AG08395 (cell line): ENCODE data around the gene BABAM2.
A peak's percentile ranks its signal among the peaks of the same experiment; 100 is the strongest.
"Not testable (repeated sequence)": the region's sequence is repeated elsewhere in the genome, so short reads cannot be mapped to it uniquely, and the experiment has no call there.

Source experiments
- DNase-seq: peaks from one replicate; pipeline ENCODE4 v3.0.0; 2012; ENCODE audit warnings: mixed read lengths, low spot score

BABAM2 gene

GRCh38 chr2:27952070-27952469, 61.5 kb downstream of the BABAM2 start:
- DNase-seq = no peak

DNA sequence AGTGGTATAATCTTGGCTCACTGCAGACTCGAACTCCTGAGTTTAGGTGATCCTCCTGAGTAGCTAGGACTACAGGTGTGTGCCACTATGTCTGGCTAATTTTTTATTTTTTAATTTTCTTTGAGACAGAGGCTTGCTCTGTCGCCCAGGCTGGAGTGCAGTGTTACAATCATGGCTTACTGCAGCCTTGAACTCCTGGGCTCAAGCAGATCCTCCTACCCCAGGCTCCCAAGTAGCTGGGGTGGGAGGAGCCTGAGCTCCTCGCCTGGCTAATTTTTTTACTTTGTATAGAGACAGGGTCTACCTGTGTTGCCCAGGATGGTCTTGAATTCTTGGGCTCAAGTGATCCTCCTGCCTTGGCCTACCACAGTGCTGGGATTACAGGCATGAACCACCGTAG, 62.5 kb downstream of the BABAM2 start:
- DNase-seq = no peak

- peak; percentile 12 for DNase-seq
These were observed 63.7 kb downstream of the BABAM2 start for GRCh38 chr2:27954221-27954673.

DNA sequence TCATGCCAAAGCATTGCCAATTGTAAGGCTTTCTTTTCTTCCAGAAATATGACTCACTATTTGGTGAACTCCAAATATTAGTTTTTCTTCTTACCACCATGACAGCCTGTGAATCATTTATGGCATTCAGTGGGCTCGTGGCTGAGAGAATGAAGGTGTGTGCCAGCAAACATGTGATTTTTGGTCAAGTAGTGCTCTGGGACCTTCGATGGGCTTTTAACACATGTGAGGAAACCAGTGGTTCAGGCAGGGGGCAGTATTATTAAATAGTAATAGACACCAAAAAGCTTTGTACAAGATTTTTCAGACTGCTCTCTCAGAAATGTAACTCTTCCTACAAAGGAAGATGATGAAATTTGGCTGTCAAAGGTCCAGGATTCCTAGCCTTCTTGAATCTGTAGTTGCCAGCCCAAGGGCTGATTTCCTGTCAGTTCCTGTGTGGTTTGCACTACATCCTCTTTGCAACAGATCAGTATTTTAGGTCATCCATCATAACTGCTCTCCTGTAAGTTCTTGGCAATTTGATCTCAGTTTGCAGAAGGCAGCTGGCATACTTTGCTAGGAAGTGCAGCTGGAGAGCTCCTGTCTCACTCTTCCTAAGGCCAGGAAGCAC, 64.3 kb downstream of the BABAM2 start:
- DNase-seq = peak; percentile 62

- no peak for DNase-seq
These were observed 65.0 kb downstream of the BABAM2 start for GRCh38 chr2:27955384-27956161.

DNA sequence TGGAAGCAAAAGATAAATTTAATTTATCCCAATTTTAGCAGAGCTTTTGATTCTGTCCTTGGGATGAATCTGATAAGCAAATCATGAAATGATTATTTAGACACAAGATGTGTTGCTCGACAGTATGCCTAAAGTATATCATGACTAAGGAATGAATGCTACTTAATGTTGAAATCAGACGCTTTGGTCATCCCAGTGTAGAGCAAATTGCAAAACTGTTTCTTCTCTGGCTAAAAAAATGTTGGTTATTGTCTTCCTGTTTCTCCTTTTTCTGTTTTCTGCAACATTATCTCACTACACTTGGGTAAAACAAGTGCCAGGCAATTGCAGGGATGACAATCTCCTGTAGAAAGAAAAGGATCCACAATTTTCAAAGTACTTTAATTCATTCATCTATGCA, 66.4 kb downstream of the BABAM2 start:
- peak; percentile 33 for DNase-seq

DNA sequence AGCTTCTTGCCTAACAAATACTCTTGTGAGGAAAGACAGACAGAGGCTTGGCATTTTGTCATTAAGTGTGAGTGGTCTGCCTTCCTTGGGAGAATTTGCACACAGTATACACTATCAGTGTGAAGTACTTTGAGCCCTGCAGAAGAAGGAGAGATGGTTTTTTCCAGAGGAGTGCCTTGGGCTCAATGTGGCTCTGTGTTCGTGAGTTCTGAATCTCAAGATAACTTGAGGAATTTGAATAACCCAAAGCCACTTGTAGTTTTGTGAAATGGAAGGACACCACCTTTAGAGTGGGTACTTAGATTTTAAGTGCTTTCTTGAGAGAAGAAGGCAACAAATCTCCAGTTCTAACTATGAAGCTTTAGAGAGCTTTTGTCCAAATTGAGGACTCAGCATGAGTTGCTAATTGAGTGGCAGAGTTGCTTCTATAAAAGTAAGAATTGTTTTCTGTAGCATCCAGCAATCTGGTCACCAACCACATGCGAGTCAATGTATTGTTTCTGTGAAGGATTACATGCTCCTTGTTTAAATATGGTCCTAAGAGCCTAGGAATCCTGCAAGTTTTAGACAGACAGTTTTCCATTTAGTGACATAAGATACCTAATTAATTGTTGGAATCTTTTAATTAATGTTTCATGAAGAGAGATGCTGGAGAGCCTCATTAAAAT, 68.3 kb downstream of the BABAM2 start:
- DNase-seq = no peak

DNA sequence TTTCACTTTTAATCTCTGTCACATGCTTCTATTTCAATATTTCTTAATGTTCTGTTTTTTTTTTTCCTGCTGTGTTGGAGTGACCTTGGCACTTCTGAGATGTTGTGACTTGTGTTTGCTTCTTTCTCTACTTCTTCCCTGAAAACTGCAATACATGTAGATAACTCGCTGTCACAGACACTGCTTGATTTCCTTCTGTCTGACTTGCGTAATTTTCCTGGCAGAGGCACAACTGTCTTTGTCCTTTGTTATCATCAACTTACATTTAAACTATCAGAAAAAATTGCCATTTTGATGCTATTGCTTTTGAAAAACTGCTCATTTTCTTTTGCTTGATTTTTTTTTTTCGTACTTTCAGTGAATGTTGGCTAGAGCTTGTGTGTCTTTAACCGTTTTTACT, 69.0 kb downstream of the BABAM2 start:
- DNase-seq = peak; percentile 10

DNA sequence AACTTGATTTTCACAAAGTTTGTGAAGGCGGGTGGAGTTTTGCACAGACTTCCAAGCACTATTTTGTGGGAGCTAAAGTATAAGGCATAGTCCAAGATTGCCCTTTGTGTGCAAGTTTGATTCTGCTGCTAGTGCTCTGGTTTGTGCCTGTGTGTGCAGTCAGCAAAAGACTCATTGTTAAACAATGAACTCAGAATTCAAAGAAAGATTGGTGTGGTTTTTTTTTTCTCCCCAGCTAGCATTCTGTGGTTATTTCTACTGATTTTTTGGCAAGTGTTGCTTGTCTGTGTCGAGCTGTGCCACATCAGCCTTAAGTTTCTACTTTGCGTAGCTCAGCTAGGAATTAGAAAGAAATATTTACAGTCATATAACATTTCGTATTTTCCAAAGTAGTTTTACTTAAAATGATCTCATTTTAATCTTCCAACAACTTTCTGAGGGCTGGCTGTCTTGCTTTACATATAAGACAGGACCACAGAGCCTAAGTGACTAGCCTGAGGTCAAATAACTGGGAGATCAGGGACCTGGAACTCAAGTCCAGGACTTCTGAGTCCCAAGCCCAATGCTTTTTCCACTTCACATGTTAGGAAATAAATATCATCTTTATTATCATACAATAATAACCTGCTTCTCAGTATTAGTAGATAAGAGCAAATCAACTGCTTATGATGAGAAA, 69.8 kb downstream of the BABAM2 start:
- DNase-seq = peak; percentile 85

- DNase-seq = no peak
These were observed 71.5 kb downstream of the BABAM2 start for GRCh38 chr2:27962006-27962405.

- DNase-seq = no peak
These were observed 72.9 kb downstream of the BABAM2 start for GRCh38 chr2:27963472-27963871.

DNA sequence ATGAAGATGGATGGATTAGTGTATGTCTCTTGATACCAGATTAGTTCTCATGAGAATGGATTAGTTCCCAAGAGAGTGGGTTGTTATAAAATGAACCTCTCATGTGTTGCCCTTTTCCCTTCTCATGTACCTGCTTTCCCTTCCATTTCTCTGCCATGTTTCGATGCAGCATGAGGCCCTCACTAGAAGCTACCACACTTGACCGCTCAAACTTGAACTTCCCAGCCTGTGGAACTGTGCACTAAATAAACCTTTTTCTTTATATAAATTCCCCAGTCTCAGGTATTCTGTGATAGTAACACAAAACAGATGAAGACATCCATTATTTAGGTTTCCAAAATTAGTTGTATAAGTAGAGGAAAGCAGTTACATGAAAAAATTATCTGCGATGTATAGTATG, 73.5 kb downstream of the BABAM2 start:
- no peak for DNase-seq

DNA sequence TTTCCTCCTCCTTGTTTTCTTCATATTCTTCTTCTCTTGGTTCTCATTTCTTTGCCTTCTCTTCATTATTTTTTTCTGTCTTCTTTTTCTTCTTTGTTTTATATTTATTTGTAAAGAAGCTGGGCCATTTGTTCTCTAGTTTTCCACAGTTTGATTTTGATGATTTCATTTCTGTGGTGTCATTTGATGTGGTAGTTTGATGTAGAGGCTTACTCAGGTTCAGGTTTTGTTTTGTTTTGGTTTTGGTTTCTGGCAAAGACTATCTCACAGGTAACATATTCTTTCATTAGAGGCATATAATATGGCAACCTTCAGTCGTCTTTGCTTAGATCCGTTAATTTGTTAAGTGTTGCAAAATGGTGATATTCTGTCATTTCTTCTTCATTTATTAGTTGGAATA, 75.3 kb downstream of the BABAM2 start:
- no peak for DNase-seq

DNA sequence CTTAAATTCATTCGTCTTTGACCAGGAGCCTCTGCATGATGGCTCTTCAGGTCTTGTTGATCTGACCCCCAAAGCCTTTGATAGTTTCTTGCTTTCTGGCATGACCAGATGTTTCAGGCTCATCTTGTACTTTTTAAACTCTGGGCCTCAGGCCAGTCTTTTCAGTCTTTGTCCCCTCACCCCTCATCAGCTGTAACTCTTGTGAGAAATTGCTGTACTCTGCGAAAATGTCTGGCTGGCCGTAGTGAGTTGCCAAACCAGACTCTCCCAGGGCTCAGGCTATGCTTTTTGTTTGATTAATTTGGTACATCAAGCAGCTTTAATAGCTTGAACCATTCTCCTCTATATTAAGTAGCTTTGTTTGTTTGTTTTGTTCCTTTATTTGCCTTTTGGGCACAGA, 75.9 kb downstream of the BABAM2 start:
- peak; percentile 24 for DNase-seq

DNA sequence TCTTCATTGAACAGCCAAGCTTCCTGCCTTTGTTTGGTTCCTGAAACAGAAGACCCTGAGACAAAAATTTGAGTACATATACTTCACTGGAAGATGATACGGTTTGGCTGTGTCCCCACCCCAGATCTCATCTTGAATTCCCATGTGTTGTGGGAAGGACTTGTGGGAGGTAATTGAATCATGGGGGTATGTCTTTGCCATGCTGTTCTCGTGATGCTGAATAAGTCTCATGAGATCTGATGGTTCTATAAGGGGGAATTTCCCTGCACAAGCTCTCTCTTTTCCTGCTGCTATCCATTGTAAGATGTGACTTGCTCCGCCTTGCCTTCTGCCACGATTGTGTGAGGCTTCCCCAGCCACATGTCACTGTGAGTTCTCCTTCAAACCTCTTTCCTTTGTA, 76.5 kb downstream of the BABAM2 start:
- DNase-seq = no peak

GRCh38 chr2:27968045-27968444, 77.5 kb downstream of the BABAM2 start:
- not testable (repeated sequence) for DNase-seq

GRCh38 chr2:27968957-27969356, 78.4 kb downstream of the BABAM2 start:
- not testable (repeated sequence) for DNase-seq

DNA sequence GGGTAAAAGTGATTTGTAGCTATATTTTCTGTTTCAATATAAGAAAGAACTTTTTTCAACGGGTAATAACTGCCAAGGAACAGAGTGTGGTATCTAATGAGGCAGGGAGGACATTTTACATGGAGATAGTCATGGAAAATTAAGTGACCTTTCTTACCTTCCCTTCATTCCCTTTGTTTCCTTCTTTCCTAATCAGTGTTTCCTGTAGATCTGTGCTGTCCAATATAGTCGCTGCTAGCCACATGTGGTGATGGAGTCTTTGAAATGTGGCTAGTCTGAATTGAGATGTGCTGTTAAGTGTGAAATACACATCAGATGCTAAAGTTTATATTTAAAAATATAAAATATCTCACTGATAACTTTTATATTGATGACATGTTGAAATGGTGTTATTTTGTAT, 81.8 kb downstream of the BABAM2 start:
- DNase-seq = no peak

DNA sequence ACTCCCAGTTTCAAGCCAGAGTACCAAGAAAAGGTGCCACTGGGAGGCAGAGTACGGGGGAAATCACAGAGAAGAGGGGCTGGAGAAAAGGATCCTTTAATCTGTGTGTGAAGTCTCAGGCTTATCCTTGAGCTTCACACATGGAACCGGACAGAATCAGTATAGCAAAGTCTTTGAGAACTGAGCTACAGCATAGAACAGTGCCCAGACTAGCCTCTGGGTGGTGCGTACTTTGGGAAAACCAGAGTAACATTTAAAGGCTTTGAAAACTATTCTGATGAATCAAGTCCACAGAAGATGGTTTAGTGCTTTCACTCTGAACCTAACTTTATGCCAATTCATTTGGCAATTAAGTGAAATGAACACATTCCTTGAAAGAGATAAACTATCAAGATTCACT, 83.1 kb downstream of the BABAM2 start:
- DNase-seq = no peak

DNA sequence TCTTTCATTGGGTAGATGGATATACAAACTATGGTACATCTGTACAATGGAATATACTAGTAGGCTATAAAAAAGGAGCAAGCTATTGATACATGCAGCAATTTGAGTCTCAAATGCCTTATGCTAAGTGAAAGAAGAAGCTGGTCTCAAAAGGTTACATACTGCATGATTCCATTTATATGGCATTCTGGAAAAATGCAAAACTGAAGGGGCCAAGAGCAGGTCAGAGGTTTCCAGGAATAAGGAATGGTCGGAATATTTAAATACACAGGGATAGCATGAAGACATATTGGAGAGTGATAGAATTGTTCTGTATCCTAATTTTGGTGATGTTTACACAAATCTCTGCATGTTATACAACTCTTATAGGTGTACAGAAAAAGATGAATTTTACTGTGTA, 85.8 kb downstream of the BABAM2 start:
- no peak for DNase-seq

DNA sequence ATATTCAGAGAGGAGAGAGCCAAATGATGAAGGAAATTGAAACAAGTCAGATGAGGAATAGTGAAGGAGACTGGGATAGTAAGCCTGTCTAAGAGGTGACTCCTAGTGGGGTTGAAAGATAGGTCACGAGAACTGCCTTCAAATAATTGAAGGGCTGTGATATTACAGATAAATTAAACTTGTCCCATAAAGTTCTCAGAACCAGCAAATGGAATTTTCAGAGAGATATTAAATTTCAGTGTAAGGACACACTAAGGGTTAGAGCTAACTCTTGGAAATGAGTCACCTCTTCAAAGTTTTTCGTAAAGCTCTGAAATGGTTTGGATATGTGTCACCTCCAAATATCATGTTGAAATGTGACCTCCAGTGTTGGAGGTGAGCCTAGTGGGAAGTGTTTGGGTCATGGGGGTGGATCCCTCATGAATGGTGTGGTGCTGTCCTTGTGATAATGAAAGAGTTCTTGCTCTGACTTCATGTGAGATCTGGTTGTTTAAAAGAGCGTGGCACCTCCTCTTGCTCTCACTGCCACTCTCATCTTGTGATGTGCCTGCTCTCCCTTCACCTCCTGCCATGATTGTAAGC, 87.3 kb downstream of the BABAM2 start:
- DNase-seq = peak; percentile 57

GRCh38 chr2:27978761-27979160, 88.2 kb downstream of the BABAM2 start:
- DNase-seq = not testable (repeated sequence)
